B cell (primary cell): Measurements from ENCODE around the gene NOL4L. TPM values are rescaled to one million over a fixed set of nuclear protein-coding genes. Genes with fewer than 3 reads are reported as not detected.
"Not testable (repeated sequence)": the region's sequence is repeated elsewhere in the genome, so short reads cannot be mapped to it uniquely, and the experiment has no call there.

Experiments used
- ATAC-seq: fragments of 200-7000 bp; cut with Tn5 transposase; one replicate; pipeline ENCODE4 v1.10.0; 2021; ENCODE audit warnings: low read depth, mild to moderate bottlenecking, moderate number of reproducible peaks, moderate library complexity
- CTCF ChIA-PET: fragments of 350-600 bp; sonication (Branson Sonifier 250); formaldehyde crosslinking; loops from one replicate; lab custom pipeline; 2021; ENCODE audit warnings: antibody characterized with exemption, inconsistent platforms; lab: Charles Lee
- POLR2A ChIA-PET: fragments of 350-600 bp; sonication (Branson Sonifier 250); formaldehyde crosslinking; loops from one replicate; lab custom pipeline; 2021; ENCODE audit warnings: antibody characterized with exemption; lab: Charles Lee
- DNase-seq: peaks from one replicate; pipeline ENCODE4 v3.0.0; 2013
- H2AFZ ChIP-seq: 2 replicates; pipeline ENCODE4 v1.6.1; 2012; ENCODE audit warnings: mild to moderate bottlenecking, low read depth, low read length; ENCODE audit not compliant: insufficient read depth, poor library complexity, severe bottlenecking
- H3K27ac ChIP-seq, 2 donors: 1 replicate in 1 of 2; 2 replicates in 1 of 2; pipeline ENCODE4 v1.5.1; 2012 to 2013; ENCODE audit warnings: low read length in 2 of 2, mild to moderate bottlenecking in 2 of 2, moderate library complexity in 1 of 2
- H3K27me3 ChIP-seq, 4 experiments: fragments of 200-600 bp in 1 of 4; sonication (generic) in 1 of 4; replicated peaks in 1 of 4; 1 replicate in 2 of 4; 2 replicates in 2 of 4; pipeline versions ENCODE4 v1.6.1 to v1.7.0; 2013 to 2016; ENCODE audit warnings: low read length in 3 of 4, mild to moderate bottlenecking in 2 of 4, mixed read lengths in 1 of 4, moderate library complexity in 1 of 4; ENCODE audit not compliant: insufficient read depth in 4 of 4, control insufficient read depth in 3 of 4; ENCODE audit errors: control extremely low read depth in 1 of 4
- H3K36me3 ChIP-seq, 2 experiments: replicated peaks in 1 of 2; 1 replicate in 1 of 2; 2 replicates in 1 of 2; pipeline versions ENCODE4 v1.6.1 to v1.7.1; 2013; ENCODE audit warnings: low read length in 1 of 2; ENCODE audit not compliant: insufficient read depth in 2 of 2, control insufficient read depth in 1 of 2; ENCODE audit errors: control extremely low read depth in 1 of 2, extremely low read depth in 1 of 2
- H3K4me1 ChIP-seq, 2 donors: fragments of 200-600 bp in 1 of 2; sonication (generic) in 1 of 2; 1 replicate in 1 of 2; 2 replicates in 1 of 2; pipeline versions ENCODE4 v1.5.1 to v1.6.1; 2013 to 2017; ENCODE audit warnings: low read length in 2 of 2; ENCODE audit not compliant: control insufficient read depth in 2 of 2, insufficient read depth in 2 of 2
- H3K4me2 ChIP-seq: replicated peaks from 2 replicates; pipeline ENCODE3; 2012; ENCODE audit warnings: mild to moderate bottlenecking, low read depth, low read length; ENCODE audit not compliant: poor library complexity, severe bottlenecking
- H3K4me3 ChIP-seq, 5 experiments: fragments of 200-600 bp in 1 of 5; sonication (generic) in 1 of 5; 1 replicate in 3 of 5; 2 replicates in 2 of 5; pipeline versions ENCODE4 v1.5.1 to v1.7.0; 2011 to 2016; ENCODE audit warnings: low read length in 4 of 5, mild to moderate bottlenecking in 4 of 5, low read depth in 2 of 5, control low read depth in 1 of 5, moderate library complexity in 1 of 5; ENCODE audit not compliant: insufficient read depth in 1 of 5; ENCODE audit errors: control extremely low read depth in 1 of 5, extremely low read depth in 1 of 5
- H3K79me2 ChIP-seq: fragments of 200-600 bp; sonication (generic); one replicate; pipeline ENCODE4 v1.6.0; 2016; ENCODE audit warnings: low read length; ENCODE audit not compliant: control insufficient read depth, insufficient read depth
- H3K9ac ChIP-seq: fragments of 200-600 bp; sonication (generic); 2 replicates; pipeline ENCODE4 v1.6.1; 2017; ENCODE audit warnings: mild to moderate bottlenecking, low read length, moderate library complexity
- H3K9me3 ChIP-seq, 3 donors: one replicate each; pipeline versions ENCODE4 v1.6.1 to v1.7.1; 2013; ENCODE audit warnings: low read length in 2 of 3; ENCODE audit not compliant: control insufficient read depth in 2 of 3, insufficient read depth in 1 of 3; ENCODE audit errors: control extremely low read depth in 1 of 3
- H4K20me1 ChIP-seq: 2 replicates; pipeline ENCODE4 v1.6.0; 2012; ENCODE audit warnings: mild to moderate bottlenecking, low read length; ENCODE audit not compliant: insufficient read depth, control insufficient read depth, poor library complexity, severe bottlenecking
- H3K27ac Mint-ChIP-seq: one replicate; pipeline ENCODE4 v1.8.0; 2021; ENCODE audit warnings: mixed read lengths
- H3K27me3 Mint-ChIP-seq: one replicate; pipeline ENCODE4 v1.8.0; 2021; ENCODE audit warnings: mixed read lengths
- H3K4me1 Mint-ChIP-seq: one replicate; pipeline ENCODE4 v1.8.0; 2021; ENCODE audit warnings: mixed read lengths
- H3K4me3 Mint-ChIP-seq: one replicate; pipeline ENCODE4 v1.8.0; 2021; ENCODE audit warnings: mixed read lengths
- H3K9me3 Mint-ChIP-seq: one replicate; pipeline ENCODE4 v1.8.0; 2022; ENCODE audit warnings: mixed read lengths; ENCODE audit not compliant: insufficient read depth
- EZH2 ChIP-seq: IDR thresholded peaks from 2 replicates; pipeline ENCODE4 v1.6.1; 2012; ENCODE audit warnings: borderline replicate concordance, low read depth, mild to moderate bottlenecking, moderate library complexity, low read length; ENCODE audit not compliant: insufficient read depth, poor library complexity, severe bottlenecking
- WGBS: methylation state at CpG from one replicate; pipeline ENCODE4 v1.1.5; 2013; ENCODE audit warnings: missing lambda C conversion rate; ENCODE audit not compliant: insufficient coverage; 5-methylcytosine and 5-hydroxymethylcytosine counted together
- intact Hi-C: fragments of 100-400 bp; cut with micrococcal nuclease; formaldehyde crosslinking; loops from one replicate; pipeline ENCODE4 v1.10.0; 2022
- polyA plus RNA-seq: library from polyadenylated mRNA; depleted of rRNA; stranded (reverse); fragments of >200 nt; gene quantifications from 2 replicates; pipeline ENCODE4 v1.2.3, GENCODE V29; 2012
- total RNA-seq, 2 donors: library from RNA; stranded (reverse); fragments of 120-200 nt in 1 of 2; gene quantifications; 1 replicate in 1 of 2; 2 replicates in 1 of 2; pipeline versions ENCODE4 v1.2.3 to v1.2.4, GENCODE V29; 2013 to 2022
- TF ChIP-seq, protein P1 (sequence below): fragments of 200-600 bp; IDR thresholded peaks from one replicate; pipeline ENCODE4 v1.8.0; 2022; ENCODE audit warnings: antibody characterized with exemption, mild to moderate bottlenecking

NOL4L gene
- total and polyA plus RNA-seq, 2 donors (not counting 1 experiment from before 2014, with no cell fraction given), result 6.5 to 7.9 TPM

DNA sequence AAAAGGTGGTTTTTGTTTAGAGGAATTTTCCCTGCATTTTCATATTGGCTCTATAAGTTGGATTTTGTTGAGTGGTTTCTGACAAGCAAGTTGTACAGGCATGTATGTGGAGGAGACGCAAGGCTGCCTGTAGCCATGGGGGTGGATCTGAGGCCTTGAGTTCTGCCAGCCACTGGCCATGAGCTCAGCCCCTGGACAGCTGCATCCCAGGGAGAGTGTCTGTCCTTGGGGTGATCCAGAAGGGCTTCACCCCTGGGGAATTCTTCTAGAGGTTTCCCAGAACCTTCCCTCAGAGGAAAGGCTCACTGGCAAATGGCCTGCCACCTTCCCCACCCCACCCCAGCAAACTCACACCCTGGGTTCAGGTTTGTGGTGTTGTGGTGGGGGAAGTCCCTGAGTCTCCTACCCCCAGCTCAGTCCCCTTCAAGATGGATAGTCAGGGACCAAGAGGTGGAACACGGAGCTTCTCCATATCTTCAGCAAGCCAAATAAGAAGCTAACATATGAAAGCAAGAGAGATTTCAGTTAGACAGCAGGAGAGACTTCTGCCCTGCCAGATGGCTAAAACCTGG lies 11.6 kb upstream of the NOL4L start:
- Histone ChIP-seq H3K4me1 (no peaks in the 10 kb centered on the region), H3K4me3 (no peak overlapping the region), H2AFZ (no peak overlapping the region), H3K4me2 (no peak overlapping the region), H3K9ac (no peak overlapping the region), H4K20me1 (no peaks in the 10 kb centered on the region), H3K36me3 (no peaks in the 10 kb centered on the region), H3K79me2 (no peaks in the 10 kb centered on the region), H3K27ac (no peak overlapping the region), H3K9me3 (no peaks in the 10 kb centered on the region), H3K27me3 (no peaks in the 10 kb centered on the region)
- no peak overlapping the region for H3K27ac Mint-ChIP-seq
- DNase-seq (no peak), ATAC-seq (no peak)
- TF ChIP-seq, protein P1, sequence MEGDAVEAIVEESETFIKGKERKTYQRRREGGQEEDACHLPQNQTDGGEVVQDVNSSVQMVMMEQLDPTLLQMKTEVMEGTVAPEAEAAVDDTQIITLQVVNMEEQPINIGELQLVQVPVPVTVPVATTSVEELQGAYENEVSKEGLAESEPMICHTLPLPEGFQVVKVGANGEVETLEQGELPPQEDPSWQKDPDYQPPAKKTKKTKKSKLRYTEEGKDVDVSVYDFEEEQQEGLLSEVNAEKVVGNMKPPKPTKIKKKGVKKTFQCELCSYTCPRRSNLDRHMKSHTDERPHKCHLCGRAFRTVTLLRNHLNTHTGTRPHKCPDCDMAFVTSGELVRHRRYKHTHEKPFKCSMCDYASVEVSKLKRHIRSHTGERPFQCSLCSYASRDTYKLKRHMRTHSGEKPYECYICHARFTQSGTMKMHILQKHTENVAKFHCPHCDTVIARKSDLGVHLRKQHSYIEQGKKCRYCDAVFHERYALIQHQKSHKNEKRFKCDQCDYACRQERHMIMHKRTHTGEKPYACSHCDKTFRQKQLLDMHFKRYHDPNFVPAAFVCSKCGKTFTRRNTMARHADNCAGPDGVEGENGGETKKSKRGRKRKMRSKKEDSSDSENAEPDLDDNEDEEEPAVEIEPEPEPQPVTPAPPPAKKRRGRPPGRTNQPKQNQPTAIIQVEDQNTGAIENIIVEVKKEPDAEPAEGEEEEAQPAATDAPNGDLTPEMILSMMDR, result no peak
- TF ChIP-seq EZH2, result no peak
- ChIA-PET POLR2A (no interaction called here), CTCF (interaction anchor here (0.7 kb wide), 1 partner anchor 16 kb away, joined by 3 read pairs; no protein-coding TSS in a partner anchor)
- no peaks in the 10 kb centered on the region for H3K4me1 Mint-ChIP-seq
- H3K9me3 Mint-ChIP-seq, result no peaks in the 10 kb centered on the region
- H3K27me3 Mint-ChIP-seq, result no peaks in the 10 kb centered on the region
- intact Hi-C loops, result no loop called here
- WGBS, result 44% methylated on average over 1 of the region's 2 CpGs
- no peak overlapping the region for H3K4me3 Mint-ChIP-seq

DNA sequence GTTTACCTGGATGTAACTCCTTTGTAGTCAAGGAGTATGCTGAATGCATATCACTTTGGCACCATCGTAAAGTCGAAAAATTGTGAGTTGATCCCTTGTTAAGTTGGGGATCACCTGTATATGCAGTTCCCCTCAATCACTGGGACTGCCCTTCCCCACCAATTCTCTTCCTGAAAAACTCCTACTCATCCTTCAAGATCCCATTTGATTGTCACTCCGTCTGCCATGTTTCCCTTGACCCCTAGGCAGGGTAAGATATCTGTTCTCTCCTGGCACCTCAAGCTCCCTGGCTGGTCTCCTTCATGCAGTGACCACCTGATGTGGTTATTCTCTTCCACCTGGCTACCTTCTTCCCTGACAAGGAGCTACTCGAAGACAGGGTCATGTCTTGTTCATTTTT lies 10.0 kb upstream of the NOL4L start:
- H3K27ac ChIP-seq, result no peak overlapping the region
- Mint-ChIP-seq H3K27ac (no peak overlapping the region), H3K27me3 (no peaks in the 10 kb centered on the region), H3K4me1 (no peaks in the 10 kb centered on the region), H3K4me3 (no peak overlapping the region), H3K9me3 (no peaks in the 10 kb centered on the region)
- intact Hi-C loops, result no loop called here
- H2AFZ ChIP-seq, result no peak overlapping the region
- TF ChIP-seq, protein P1, result no peak
- no peak for TF ChIP-seq EZH2
- no peak for ATAC-seq
- H3K4me3 ChIP-seq, result no peak overlapping the region
- no peaks in the 10 kb centered on the region for H4K20me1 ChIP-seq
- 88% methylated on average over 4 of the region's 4 CpGs for WGBS
- H3K9ac ChIP-seq, result no peak overlapping the region
- H3K9me3 ChIP-seq, result no peaks in the 10 kb centered on the region
- no peaks in the 10 kb centered on the region for H3K36me3 ChIP-seq
- H3K27me3 ChIP-seq, result no peaks in the 10 kb centered on the region
- ChIA-PET POLR2A (interaction anchor here (0.5 kb wide), 1 partner anchor 117 kb away, joined by 7 read pairs; no protein-coding TSS in a partner anchor), CTCF (no interaction called here)
- H3K79me2 ChIP-seq, result no peaks in the 10 kb centered on the region
- DNase-seq, result no peak
- H3K4me1 ChIP-seq, result no peaks in the 10 kb centered on the region
- H3K4me2 ChIP-seq, result no peak overlapping the region

DNA sequence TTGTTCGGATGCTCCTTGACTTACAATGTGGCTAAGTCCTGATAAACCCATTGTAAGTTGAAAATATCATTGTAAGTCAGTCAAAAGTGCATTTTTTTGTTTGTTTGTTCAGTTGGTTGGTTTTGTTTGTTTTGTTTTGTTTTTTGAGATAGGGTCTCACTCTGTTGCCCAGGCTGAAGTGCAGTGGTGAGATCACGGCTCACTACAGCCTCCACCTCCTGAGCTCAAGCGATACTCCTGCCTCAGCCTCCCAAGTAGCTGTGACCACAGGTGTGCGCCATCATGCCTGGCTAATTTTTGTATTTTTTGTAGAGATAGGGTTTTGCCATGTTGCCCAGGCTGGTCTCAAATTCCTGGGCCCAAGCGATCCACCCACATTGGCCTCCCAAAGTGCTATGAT lies 9.5 kb upstream of the NOL4L start:
- intact Hi-C loops, result not testable (repeated sequence)

More for the DNA sequence above, 9.5 kb upstream of the NOL4L start:
- H3K27me3 ChIP-seq, H3K9ac ChIP-seq, H3K4me1 ChIP-seq, CTCF ChIA-PET, H3K4me2 ChIP-seq, POLR2A ChIA-PET, H3K79me2 ChIP-seq, H3K4me3 ChIP-seq, H3K4me1 Mint-ChIP-seq, H3K27ac Mint-ChIP-seq, H3K9me3 Mint-ChIP-seq, H3K27me3 Mint-ChIP-seq, H4K20me1 ChIP-seq, H3K27ac ChIP-seq, ATAC-seq, H3K4me3 Mint-ChIP-seq, H3K9me3 ChIP-seq, H3K36me3 ChIP-seq, H2AFZ ChIP-seq, DNase-seq: not testable (repeated sequence)
- no CpG with 5 or more reads among the region's 5 CpGs for WGBS
